SK-N-SH (cell line): ENCODE results near the gene TESMIN. TPM values are rescaled to one million over a fixed set of nuclear protein-coding genes. Genes with fewer than 3 reads are reported as not detected.

Source experiments
- CTCF ChIA-PET: fragments of 300-600, 350-600 bp; formaldehyde crosslinking; extraction: SDS; loops from one replicate; lab custom pipeline; 2021; lab: Yijun Ruan, JAX
- POLR2A ChIA-PET: fragments of 350-600 bp; sonication (Branson Sonifier 250); formaldehyde crosslinking; extraction: SDS; loops from one replicate; lab custom pipeline; 2020; ENCODE audit warnings: antibody characterized with exemption, inconsistent platforms; lab: Yijun Ruan, JAX
- DNase-seq: peaks from one replicate; pipeline ENCODE4 v3.0.0; 2012
- H2AFZ ChIP-seq: fragments of 200-600 bp; sonication (generic); 2 replicates; pipeline ENCODE4 v1.8.1; 2016; ENCODE audit warnings: antibody characterized with exemption, mild to moderate bottlenecking, low read depth
- H3F3A ChIP-seq: fragments of 200-600 bp; sonication (generic); replicated peaks from 2 replicates; pipeline ENCODE3; 2016; ENCODE audit warnings: antibody characterized with exemption, mild to moderate bottlenecking; ENCODE audit not compliant: insufficient read depth
- H3K27ac ChIP-seq, 2 experiments: fragments of 200-500 bp in 1 of 2; fragments of 200-600 bp in 1 of 2; sonication (Bioruptor generic) in 1 of 2; sonication (generic), shearing (Covaris generic) in 1 of 2; 2 replicates each; pipeline versions ENCODE4 v1.5.1 to v1.6.1; 2014 to 2016; ENCODE audit warnings: low read depth in 2 of 2, inconsistent platforms in 1 of 2, low read length in 1 of 2, mild to moderate bottlenecking in 1 of 2, mixed read lengths in 1 of 2
- H3K27me3 ChIP-seq: fragments of 200-600 bp; sonication (generic), shearing (Covaris generic); 2 replicates; pipeline ENCODE4 v1.6.1; 2016; ENCODE audit warnings: mixed run types; ENCODE audit not compliant: insufficient read depth
- H3K36me3 ChIP-seq, 2 experiments: fragments of 200-500 bp in 1 of 2; fragments of 200-600 bp in 1 of 2; sonication (Bioruptor generic) in 1 of 2; sonication (generic) in 1 of 2; replicated peaks in 1 of 2; 2 replicates each; pipeline versions ENCODE3 to v1.5.1; 2014 to 2016; ENCODE audit warnings: low read length in 1 of 2, mild to moderate bottlenecking in 1 of 2; ENCODE audit not compliant: insufficient read depth in 2 of 2, control insufficient read depth in 1 of 2
- H3K4me1 ChIP-seq, 2 experiments: fragments of 200-500 bp in 1 of 2; fragments of 200-600 bp in 1 of 2; sonication (Bioruptor generic) in 1 of 2; sonication (generic), shearing (Covaris generic) in 1 of 2; 2 replicates each; pipeline versions ENCODE4 v1.5.1 to v1.6.1; 2014 to 2016; ENCODE audit warnings: low read depth in 1 of 2, low read length in 1 of 2, mixed run types in 1 of 2; ENCODE audit not compliant: insufficient read depth in 2 of 2, control insufficient read depth in 1 of 2
- H3K4me2 ChIP-seq: fragments of 200-600 bp; sonication (generic), shearing (Covaris generic); 2 replicates; pipeline ENCODE4 v1.6.1; 2017; ENCODE audit warnings: mixed run types
- H3K4me3 ChIP-seq, 2 experiments: fragments of 200-500 bp in 1 of 2; fragments of 200-600 bp in 1 of 2; sonication (Bioruptor generic) in 1 of 2; sonication (generic), shearing (Covaris generic) in 1 of 2; 2 replicates each; pipeline versions ENCODE4 v1.5.1 to v1.8.1; 2014 to 2016; ENCODE audit warnings: low read depth in 2 of 2, inconsistent platforms in 1 of 2, low read length in 1 of 2, mild to moderate bottlenecking in 1 of 2, mixed read lengths in 1 of 2, moderate library complexity in 1 of 2
- H3K79me2 ChIP-seq: fragments of 200-600 bp; sonication (generic); 2 replicates; pipeline ENCODE4 v1.8.1; 2017; ENCODE audit warnings: mild to moderate bottlenecking; ENCODE audit not compliant: insufficient read depth
- H3K9ac ChIP-seq: fragments of 200-600 bp; sonication (generic); 2 replicates; pipeline ENCODE4 v1.6.1; 2017; ENCODE audit warnings: mixed run types
- H3K9me2 ChIP-seq: fragments of 200-600 bp; sonication (generic); 2 replicates; pipeline ENCODE4 v1.6.1; 2017; ENCODE audit warnings: mixed run types
- H3K9me3 ChIP-seq: fragments of 200-600 bp; sonication (generic); 2 replicates; pipeline ENCODE4 v1.6.1; 2017; ENCODE audit warnings: mixed run types, mild to moderate bottlenecking, moderate library complexity
- H4K20me1 ChIP-seq: fragments of 200-600 bp; sonication (generic); 2 replicates; pipeline ENCODE4 v1.6.1; 2017; ENCODE audit warnings: mild to moderate bottlenecking, mixed run types; ENCODE audit not compliant: insufficient read depth
- EP300 ChIP-seq, 2 experiments: IDR thresholded peaks; 2 replicates each; pipeline versions ENCODE4 v1.4.0 to v1.6.1; 2012; ENCODE audit warnings: borderline replicate concordance in 1 of 2, low read depth in 1 of 2, low read length in 1 of 2
- EZH2phosphoT487 ChIP-seq: fragments of 200-600 bp; sonication (generic); IDR thresholded peaks from 2 replicates; pipeline ENCODE4 v1.6.1; 2017; ENCODE audit warnings: low read depth, mixed run types, mild to moderate bottlenecking, antibody characterized with exemption, moderate library complexity, borderline replicate concordance
- FOXJ3 ChIP-seq: sonication (generic); formaldehyde crosslinking; IDR thresholded peaks from 2 replicates; pipeline ENCODE4 v1.5.1; 2020; ENCODE audit warnings: mild to moderate bottlenecking, missing genetic modification reagents
- FOXM1 ChIP-seq: IDR thresholded peaks from 2 replicates; pipeline ENCODE4 v1.4.0; 2012; ENCODE audit warnings: low read depth, mild to moderate bottlenecking
- GATA2 ChIP-seq: sonication (generic); formaldehyde crosslinking; IDR thresholded peaks from 2 replicates; pipeline ENCODE4 v1.5.0; 2020; ENCODE audit warnings: mild to moderate bottlenecking, missing genetic modification reagents
- JUND ChIP-seq: IDR thresholded peaks from 2 replicates; pipeline ENCODE4 v1.4.0; 2012
- NFIC ChIP-seq: IDR thresholded peaks from 2 replicates; pipeline ENCODE4 v1.4.0; 2012; ENCODE audit warnings: borderline replicate concordance
- NRF1 ChIP-seq: IDR thresholded peaks from 2 replicates; pipeline ENCODE4 v1.6.1; 2012; ENCODE audit warnings: low read depth, mild to moderate bottlenecking, low read length
- POLR2AphosphoS5 ChIP-seq: IDR thresholded peaks from 2 replicates; pipeline ENCODE4 v1.6.1; 2012; ENCODE audit warnings: low read depth, low read length
- RCOR1 ChIP-seq: fragments of 150-350 bp; IDR thresholded peaks from 2 replicates; pipeline ENCODE4 v1.6.1; 2017; ENCODE audit warnings: antibody characterized with exemption, low read length
- RFX5 ChIP-seq: IDR thresholded peaks from 2 replicates; pipeline ENCODE4 v1.6.1; 2012; ENCODE audit warnings: mild to moderate bottlenecking, improper control_type of control experiment, low read length
- RXRA ChIP-seq: IDR thresholded peaks from 2 replicates; pipeline ENCODE4 v1.4.0; 2012; ENCODE audit warnings: low read depth, mild to moderate bottlenecking, borderline replicate concordance
- SMC3 ChIP-seq: IDR thresholded peaks from 2 replicates; pipeline ENCODE4 v1.6.1; 2012; ENCODE audit warnings: low read depth, low read length, improper control_type of control experiment
- TEAD4 ChIP-seq: IDR thresholded peaks from 2 replicates; pipeline ENCODE4 v1.4.0; 2012; ENCODE audit warnings: mild to moderate bottlenecking, borderline replicate concordance; ENCODE audit not compliant: insufficient read depth
- USF1 ChIP-seq: IDR thresholded peaks from 2 replicates; pipeline ENCODE4 v1.4.0; 2012; ENCODE audit warnings: low read depth, borderline replicate concordance
- USF2 ChIP-seq: fragments of 150-350 bp; IDR thresholded peaks from 2 replicates; pipeline ENCODE4 v1.6.1; 2017; ENCODE audit warnings: antibody characterized with exemption, low read length, low read depth, borderline replicate concordance
- YY1 ChIP-seq: IDR thresholded peaks from 2 replicates; pipeline ENCODE4 v1.4.0; 2012; ENCODE audit warnings: low read depth, mild to moderate bottlenecking
- ZBTB33 ChIP-seq: IDR thresholded peaks from 2 replicates; pipeline ENCODE4 v1.4.0; 2012; ENCODE audit warnings: low read depth, borderline replicate concordance
- WGBS: methylation state at CpG from one replicate; pipeline ENCODE4 v1.1.6; 2017; ENCODE audit warnings: low lambda C conversion rate; 5-methylcytosine and 5-hydroxymethylcytosine counted together
- polyA plus RNA-seq, 3 experiments: library from polyadenylated mRNA; depleted of rRNA; stranded (reverse); fragments of >200 nt; gene quantifications; 2 replicates each; pipeline ENCODE4 v1.2.3, GENCODE V29; 2012

The TESMIN gene
- polyA plus RNA-seq, 1 of the 3 experiments (the other 2 are of a cell fraction), result 3.5 TPM

- no peak for DNase-seq
- TF ChIP-seq USF2, result no peak
- no peak for TF ChIP-seq ZBTB33
- no peak for TF ChIP-seq NFIC
- no peak for TF ChIP-seq FOXJ3 (CRISPR knock-in tag)
- no peak for TF ChIP-seq FOXM1
- TF ChIP-seq EP300 (IDR thresholded peaks at IDR 0.05; ENCODE audit: borderline replicate concordance in 1 of 2, low read depth in 1 of 2, low read length in 1 of 2), result no peak
- TF ChIP-seq JUND, result no peak
- TF ChIP-seq RFX5, result no peak
- no peak for TF ChIP-seq RCOR1
- TF ChIP-seq POLR2AphosphoS5, result no peak
- TF ChIP-seq EZH2phosphoT487, result no peak
- CTCF ChIA-PET, result no interaction called here
- no peak overlapping the region for H3K4me3 ChIP-seq
- no peak overlapping the region for H3K27ac ChIP-seq
- H2AFZ ChIP-seq, result no peak overlapping the region
- H3K9me2 ChIP-seq, result no peaks in the 10 kb centered on the region
- peaks cover 6% of the 10 kb centered on the region for H3K27me3 ChIP-seq
- H3K4me2 ChIP-seq, result no peak overlapping the region
- 77% methylated on average over 11 of the region's 15 CpGs for WGBS
- H3K9me3 ChIP-seq, result no peaks in the 10 kb centered on the region
- H3K9ac ChIP-seq, result no peak overlapping the region
- H3K79me2 ChIP-seq, result no peaks in the 10 kb centered on the region
- H3F3A ChIP-seq, result no peaks in the 10 kb centered on the region
- peaks cover 0 to 19% of the 10 kb centered on the region in 2 experiments; a peak in 1 of 4 replicates for H3K4me1 ChIP-seq
- POLR2A ChIA-PET, result interaction anchor here (0.5 to 1.5 kb wide), 2 partner anchors 27 to 59 kb away, joined by 3 read pairs; partner anchors contain the start of gene TESMIN
- H3K36me3 ChIP-seq, result no peaks in the 10 kb centered on the region
- no peaks in the 10 kb centered on the region for H4K20me1 ChIP-seq
Observed at GRCh38 chr11:68692871-68693483, 58.3 kb downstream of the TESMIN start.

- Histone ChIP-seq H3K36me3 (no peaks in the 10 kb centered on the region), H3K4me2 (no peak overlapping the region), H3K9me2 (no peaks in the 10 kb centered on the region), H3K27ac (no peak overlapping the region), H3K9me3 (no peaks in the 10 kb centered on the region), H3F3A (no peaks in the 10 kb centered on the region), H3K79me2 (no peaks in the 10 kb centered on the region), H3K4me3 (no peak overlapping the region), H4K20me1 (no peaks in the 10 kb centered on the region), H2AFZ (no peak overlapping the region), H3K9ac (no peak overlapping the region), H3K4me1 (peaks cover 0 to 20% of the 10 kb centered on the region in 2 experiments; a peak in 1 of 4 replicates), H3K27me3 (peaks cover 6% of the 10 kb centered on the region)
- ChIA-PET POLR2A (interaction anchor here (0.5 to 1.5 kb wide), 3 partner anchors 14 to 60 kb away, joined by 3 read pairs; partner anchors contain the start of gene TESMIN), CTCF (no interaction called here)
- TF ChIP-seq SMC3, result no peak
- no peak for TF ChIP-seq NRF1
- TF ChIP-seq RXRA, result no peak
- TF ChIP-seq RFX5, result no peak
- TF ChIP-seq GATA2 (CRISPR knock-in tag), result no peak
- TF ChIP-seq TEAD4, result no peak
- TF ChIP-seq RCOR1, result no peak
- TF ChIP-seq YY1, result no peak
- TF ChIP-seq USF1, result no peak
- WGBS, result 85% methylated on average over 10 of the region's 10 CpGs
- DNase-seq, result no peak
Observed at GRCh38 chr11:68692115-68692514, 59.2 kb downstream of the TESMIN start.
